ENCODE measurements around the gene SLC22A13. TPM values are rescaled to one million over a fixed set of nuclear protein-coding genes. Genes with fewer than 3 reads are reported as not detected.

Gene SLC22A13
- total and polyA plus RNA-seq, 3 donors from 2014 or later: 1.1 to 2.6 (median 1.5) TPM

GRCh38 chr3:38314112-38314763 lies 48.6 kb downstream of the SLC22A13 start:
- Histone ChIP-seq H3K36me3 (ENCODE audit: low read depth, missing control alignments) (no peaks in the 10 kb centered on the region), H3K4me1 (no peaks in the 10 kb centered on the region), H3K27ac (no peak overlapping the region), H3K27me3 (no peaks in the 10 kb centered on the region), H3K9me3 (no peaks in the 10 kb centered on the region), H3K4me3 (no peak overlapping the region)
- TF ChIP-seq POLR2A (IDR thresholded peaks at IDR 0.05): no peak
- no peak for TF ChIP-seq CTCF (IDR thresholded peaks at IDR 0.05)
- 64 to 72% methylated on average over 2 to 4 of the region's 4 CpGs for WGBS, 2 donors
- intact Hi-C loops (cut with DNase I; ENCODE audit: low total_unique reads): loop anchor here (10.0 kb wide), 1 partner anchor 899 kb away; no protein-coding TSS in a partner anchor
- no peak for DNase-seq

GRCh38 chr3:38314764-38315487 lies 49.3 kb downstream of the SLC22A13 start:
- 78 to 80% methylated on average over 5 of the region's 5 CpGs for WGBS, 2 donors

GRCh38 chr3:38315488-38316230 lies 50.0 kb downstream of the SLC22A13 start:
- no peak overlapping the region for H3K27ac ChIP-seq
- TF ChIP-seq CTCF (IDR thresholded peaks at IDR 0.05): no peak
- no peak for TF ChIP-seq POLR2A (IDR thresholded peaks at IDR 0.05)
- H3K27me3 ChIP-seq: no peaks in the 10 kb centered on the region
- no peak overlapping the region for H3K4me3 ChIP-seq
- no peaks in the 10 kb centered on the region for H3K36me3 ChIP-seq (ENCODE audit: low read depth, missing control alignments)
- intact Hi-C loops (cut with DNase I; ENCODE audit: low total_unique reads): loop anchor here (10.0 kb wide), 1 partner anchor 901 kb away; no protein-coding TSS in a partner anchor
- no peaks in the 10 kb centered on the region for H3K4me1 ChIP-seq
- WGBS, 2 donors: 82 to 88% methylated on average over 6 to 10 of the region's 10 CpGs
- H3K9me3 ChIP-seq: no peaks in the 10 kb centered on the region
- DNase-seq: no peak

More at GRCh38 chr3:38314764-38315487, 49.3 kb downstream of the SLC22A13 start:
- H3K27me3 ChIP-seq: no peaks in the 10 kb centered on the region
- intact Hi-C loops (cut with DNase I; ENCODE audit: low total_unique reads): loop anchor here (10.0 kb wide), 1 partner anchor 900 kb away; no protein-coding TSS in a partner anchor
- H3K9me3 ChIP-seq: no peaks in the 10 kb centered on the region
- no peak for DNase-seq
- H3K4me1 ChIP-seq: no peaks in the 10 kb centered on the region
- TF ChIP-seq POLR2A (IDR thresholded peaks at IDR 0.05) (no peak), CTCF (IDR thresholded peaks at IDR 0.05) (no peak)
- no peak overlapping the region for H3K27ac ChIP-seq
- no peak overlapping the region for H3K4me3 ChIP-seq
- H3K36me3 ChIP-seq (ENCODE audit: low read depth, missing control alignments): no peaks in the 10 kb centered on the region

GRCh38 chr3:38316356-38317191 lies 51.0 kb downstream of the SLC22A13 start:
- no peaks in the 10 kb centered on the region for H3K9me3 ChIP-seq

More at GRCh38 chr3:38316356-38317191, 51.0 kb downstream of the SLC22A13 start:
- intact Hi-C loops (cut with DNase I; ENCODE audit: low total_unique reads): loop anchor here (10.0 kb wide), 1 partner anchor 902 kb away; no protein-coding TSS in a partner anchor
- H3K27ac ChIP-seq: no peak overlapping the region
- no peaks in the 10 kb centered on the region for H3K27me3 ChIP-seq
- 74 to 81% methylated on average over 12 to 22 of the region's 22 CpGs for WGBS, 2 donors
- H3K36me3 ChIP-seq (ENCODE audit: low read depth, missing control alignments): no peaks in the 10 kb centered on the region
- no peak overlapping the region for H3K4me3 ChIP-seq
- DNase-seq: no peak
- TF ChIP-seq POLR2A (IDR thresholded peaks at IDR 0.05) (no peak), CTCF (IDR thresholded peaks at IDR 0.05) (no peak)
- H3K4me1 ChIP-seq: no peaks in the 10 kb centered on the region

All from testis (tissue), 3 donors.